Stimulated activated CD4-positive, alpha-beta T cell treated with anti-CD3 and anti-CD28 coated beads, Interleukin-15, amount 100 ng/mL, for 24 hours (primary cell): ENCODE results near the gene EPHA6.

Experiments
- DNase-seq: peaks from one replicate; pipeline ENCODE4 v3.0.0-alpha.2; 2020

EPHA6 gene

GRCh38 chr3:97037294-97037943, 223.0 kb downstream of the EPHA6 start:
- no peak for DNase-seq

GRCh38 chr3:97043411-97043810, 229.0 kb downstream of the EPHA6 start:
- no peak for DNase-seq

GRCh38 chr3:97057365-97057764, 243.0 kb downstream of the EPHA6 start:
- no peak for DNase-seq

- DNase-seq = no peak
Observed at GRCh38 chr3:97059168-97059567, 244.8 kb downstream of the EPHA6 start.

GRCh38 chr3:97066531-97066930, 252.1 kb downstream of the EPHA6 start:
- DNase-seq = no peak

- DNase-seq = no peak
Observed at GRCh38 chr3:97070302-97070701, 255.9 kb downstream of the EPHA6 start.

GRCh38 chr3:97074546-97074945, 260.2 kb downstream of the EPHA6 start:
- DNase-seq = no peak

- no peak for DNase-seq
Observed at GRCh38 chr3:97076673-97077072, 262.3 kb downstream of the EPHA6 start.

- no peak for DNase-seq
Observed at GRCh38 chr3:97089621-97090020, 275.2 kb downstream of the EPHA6 start.

GRCh38 chr3:97102641-97103040, 288.2 kb downstream of the EPHA6 start:
- DNase-seq = no peak

- DNase-seq = no peak
Observed at GRCh38 chr3:97105989-97106651, 291.7 kb downstream of the EPHA6 start.

- no peak for DNase-seq
Observed at GRCh38 chr3:97106652-97106989, 292.2 kb downstream of the EPHA6 start.

GRCh38 chr3:97108136-97108535, 293.7 kb downstream of the EPHA6 start:
- no peak for DNase-seq

GRCh38 chr3:97111244-97111643, 296.9 kb downstream of the EPHA6 start:
- no peak for DNase-seq

- no peak for DNase-seq
Observed at GRCh38 chr3:97121386-97121785, 307.0 kb downstream of the EPHA6 start.

GRCh38 chr3:97125902-97126499, 311.6 kb downstream of the EPHA6 start:
- DNase-seq = no peak

- DNase-seq = no peak
Observed at GRCh38 chr3:97131476-97131875, 317.1 kb downstream of the EPHA6 start.

GRCh38 chr3:97138914-97139541, 324.6 kb downstream of the EPHA6 start:
- DNase-seq = no peak

GRCh38 chr3:97148931-97149330, 334.5 kb downstream of the EPHA6 start:
- no peak for DNase-seq

- DNase-seq = no peak
Observed at GRCh38 chr3:97161169-97161568, 346.8 kb downstream of the EPHA6 start.

GRCh38 chr3:97177242-97177641, 362.8 kb downstream of the EPHA6 start:
- DNase-seq = no peak

- DNase-seq = no peak
Observed at GRCh38 chr3:97181704-97182103, 367.3 kb downstream of the EPHA6 start.

GRCh38 chr3:97187771-97188170, 373.4 kb downstream of the EPHA6 start:
- DNase-seq = no peak

GRCh38 chr3:97189835-97190234, 375.4 kb downstream of the EPHA6 start:
- no peak for DNase-seq
